Measurements from ENCODE around the gene KLHL30.
"Not testable (repeated sequence)": the region's sequence is repeated elsewhere in the genome, so short reads cannot be mapped to it uniquely, and the experiment has no call there.

Gene KLHL30

DNA sequence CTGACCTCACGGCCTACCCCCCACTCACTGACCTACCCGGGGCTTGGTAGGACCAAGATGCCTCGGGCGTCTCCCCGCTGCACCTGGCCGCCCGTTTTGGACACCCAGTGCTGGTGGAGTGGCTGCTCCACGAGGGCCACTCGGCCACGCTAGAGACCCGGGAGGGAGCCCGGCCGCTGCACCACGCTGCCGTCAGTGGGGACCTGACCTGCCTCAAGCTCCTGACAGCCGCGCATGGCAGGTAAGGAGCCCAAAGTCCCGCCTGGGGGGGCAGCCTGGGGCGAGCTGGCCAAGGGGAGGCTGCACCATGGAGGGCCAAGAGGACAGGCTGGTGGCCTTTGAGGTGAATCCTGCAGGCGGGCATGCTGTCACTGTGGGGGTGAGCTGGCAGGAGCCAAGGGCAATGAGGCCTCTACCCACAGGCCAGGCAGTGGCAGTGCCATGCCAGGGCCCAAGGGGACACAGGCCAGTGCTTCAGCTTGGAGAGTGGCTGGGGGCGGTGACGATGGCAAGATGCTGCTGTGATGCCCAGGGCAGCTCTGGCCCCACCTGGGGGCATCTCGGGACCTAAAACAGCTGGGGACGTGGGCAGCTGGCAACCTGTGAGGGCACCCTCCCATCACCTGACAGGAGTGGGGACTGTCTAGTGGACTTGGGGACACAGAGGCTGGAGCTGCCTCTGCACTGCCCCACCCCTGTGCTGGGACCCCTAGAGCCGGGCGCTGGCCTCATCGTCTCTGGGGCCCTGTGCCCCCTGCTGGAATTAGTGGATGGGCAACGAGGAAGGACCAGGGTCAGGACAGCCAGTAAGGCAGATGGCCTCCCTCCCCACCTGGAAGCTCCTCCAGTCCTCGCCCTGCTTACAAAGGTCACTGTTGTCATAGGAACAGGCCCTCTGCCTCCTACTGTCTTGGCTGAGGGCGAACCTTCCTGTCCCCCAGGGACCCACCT is 36.3 kb upstream of the KLHL30 start:
- DNase-seq: no peak

DNA sequence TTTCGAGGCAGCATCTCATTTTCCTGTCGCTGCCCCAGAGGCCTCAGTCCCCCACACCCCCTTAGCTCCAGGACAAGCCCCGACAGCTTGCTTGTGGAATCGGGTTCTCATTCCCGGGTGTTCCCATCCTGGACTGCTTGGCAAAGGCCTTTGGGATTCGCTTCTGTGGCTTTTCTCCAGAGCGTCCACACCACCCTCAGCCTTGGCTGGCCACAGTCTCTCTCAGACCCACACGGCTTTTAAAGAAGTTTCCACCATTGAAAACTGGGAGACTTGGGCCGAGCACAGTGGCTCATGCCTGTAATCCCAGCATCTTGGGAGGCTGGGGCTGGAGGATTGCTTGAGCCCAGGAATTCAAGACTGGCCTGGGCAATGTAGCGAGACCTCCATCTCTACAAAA is 35.6 kb upstream of the KLHL30 start:
- DNase-seq: no peak

DNA sequence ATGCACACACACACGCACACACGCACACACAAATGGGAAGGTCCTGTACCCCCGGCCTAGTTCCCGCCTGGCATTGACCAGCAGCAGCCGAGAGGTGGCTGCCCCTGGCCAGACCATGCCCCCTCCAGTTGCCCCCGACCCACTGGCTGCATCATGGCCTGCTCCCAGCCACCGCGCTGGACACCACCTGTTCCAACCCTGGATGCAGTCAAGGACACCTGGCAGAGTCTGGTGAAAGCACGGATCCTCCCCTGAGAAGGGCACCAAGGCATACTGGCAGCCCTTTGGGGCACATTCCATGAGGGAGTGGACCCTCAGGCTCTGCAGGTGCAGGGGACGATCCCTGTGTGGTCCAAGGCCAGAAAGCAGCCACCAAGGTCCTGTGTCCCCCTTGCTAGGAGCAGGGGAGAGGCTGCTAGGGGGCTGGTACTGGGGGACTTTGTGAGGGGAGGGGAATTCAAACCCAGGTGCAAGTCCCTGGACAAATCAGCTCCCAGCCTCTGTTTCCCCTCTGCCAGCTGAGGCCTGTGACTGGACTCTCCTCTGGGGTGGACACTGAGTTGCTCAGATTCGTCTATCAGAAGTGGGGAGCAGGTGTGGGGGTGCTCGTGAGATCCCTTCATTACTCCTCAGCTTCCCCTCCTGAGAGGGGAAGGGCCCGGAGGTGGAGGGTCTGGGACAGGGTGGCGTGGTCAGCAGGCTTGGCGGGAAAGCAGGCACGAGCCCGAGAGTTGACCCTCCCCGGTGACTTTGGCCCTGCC is 34.8 kb upstream of the KLHL30 start:
- DNase-seq: no peak

DNA sequence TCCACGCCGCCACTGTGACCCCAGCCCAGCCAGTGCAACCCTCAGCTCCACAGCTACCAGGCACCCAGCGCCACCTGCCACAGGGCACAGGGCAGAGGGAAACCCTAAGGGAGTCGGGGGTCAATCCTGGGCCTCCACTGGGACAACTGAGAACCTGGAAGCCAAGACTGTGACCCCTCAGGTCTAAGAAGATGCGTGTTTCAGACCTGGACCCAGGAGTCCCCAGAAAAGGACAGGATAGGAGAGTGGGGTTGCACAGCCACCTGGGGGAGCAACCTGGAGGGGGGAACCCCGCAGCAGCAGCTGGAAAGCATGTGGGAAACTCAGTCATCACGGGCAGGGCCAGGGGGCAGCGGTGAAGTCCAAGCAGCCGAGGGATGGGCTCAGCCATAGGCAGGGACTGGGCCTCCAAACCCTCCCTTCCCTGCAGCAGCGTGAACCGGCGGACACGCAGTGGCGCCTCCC is 34.2 kb upstream of the KLHL30 start:
- DNase-seq: no peak

DNA sequence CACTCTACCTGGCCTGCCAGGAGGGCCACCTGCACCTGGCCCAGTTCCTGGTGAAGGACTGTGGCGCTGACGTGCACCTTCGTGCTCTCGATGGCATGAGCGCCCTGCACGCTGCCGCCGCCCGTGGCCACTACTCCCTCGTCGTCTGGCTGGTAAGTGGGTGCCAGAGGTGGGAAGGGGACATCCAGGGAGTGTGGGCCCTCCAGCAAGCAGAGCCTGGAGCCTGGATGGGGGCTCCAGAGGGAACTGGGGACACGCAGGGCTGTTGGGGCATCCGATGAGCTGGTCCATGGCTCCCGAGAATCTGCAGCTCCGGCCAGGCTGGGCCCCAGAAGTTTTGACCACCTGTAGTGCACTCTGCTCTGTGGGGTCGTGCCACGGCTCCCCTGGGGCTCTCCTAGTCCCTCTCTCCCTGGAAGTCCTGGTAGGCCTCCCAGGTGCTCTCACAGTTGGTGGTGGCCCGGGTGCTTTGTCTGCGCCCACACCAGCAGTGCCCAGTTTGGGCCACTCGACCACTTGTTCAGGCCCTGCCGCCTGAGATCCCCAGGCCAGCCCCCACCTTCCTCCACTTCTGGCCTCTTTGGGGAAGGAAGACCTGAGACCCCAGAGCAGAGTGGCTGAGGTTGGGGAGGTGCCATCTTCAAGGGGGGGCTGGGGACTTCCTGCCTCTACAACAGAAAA is 33.6 kb upstream of the KLHL30 start:
- DNase-seq: no peak

DNA sequence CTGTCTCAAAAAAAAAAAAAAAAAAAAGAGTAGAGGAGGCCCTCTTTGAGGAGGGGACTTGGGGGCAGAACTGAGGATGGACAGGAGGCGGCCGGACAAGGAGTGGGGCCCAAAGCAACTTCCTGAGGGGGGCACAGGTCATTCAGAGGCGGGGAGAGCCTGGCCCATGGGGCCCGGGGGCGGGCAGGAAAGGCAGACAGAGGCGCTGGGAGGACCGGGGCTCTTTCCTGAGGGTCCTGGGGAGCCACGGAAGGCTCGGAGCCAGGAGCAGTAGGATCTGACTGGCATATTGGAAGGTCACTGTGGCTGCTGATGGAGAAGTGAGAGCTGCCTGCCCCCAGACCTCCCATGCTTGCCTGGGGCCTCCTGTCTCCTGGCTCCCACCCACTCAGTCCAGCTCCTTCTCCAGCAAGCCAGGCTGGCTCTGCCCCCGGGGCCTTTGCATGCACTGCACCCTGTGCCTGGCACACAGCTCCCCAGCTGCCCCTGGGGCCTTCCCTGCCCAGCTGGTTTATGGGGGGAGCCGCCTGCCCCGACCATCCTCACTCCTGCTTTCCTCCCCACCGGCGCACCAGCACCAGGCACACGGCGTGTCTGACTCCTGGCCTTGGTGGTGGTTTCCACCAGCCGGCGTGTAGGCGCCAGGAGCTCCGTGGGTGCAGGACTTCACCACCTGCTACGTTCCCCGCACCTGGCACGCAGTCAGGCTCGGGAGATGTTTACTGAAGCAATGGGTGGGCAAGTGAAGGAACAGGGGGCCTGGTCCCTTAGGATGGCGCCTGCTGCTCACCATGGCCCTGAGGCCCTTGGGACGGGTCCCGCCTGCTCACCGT is 32.7 kb upstream of the KLHL30 start:
- peak; percentile 15 for DNase-seq

DNA sequence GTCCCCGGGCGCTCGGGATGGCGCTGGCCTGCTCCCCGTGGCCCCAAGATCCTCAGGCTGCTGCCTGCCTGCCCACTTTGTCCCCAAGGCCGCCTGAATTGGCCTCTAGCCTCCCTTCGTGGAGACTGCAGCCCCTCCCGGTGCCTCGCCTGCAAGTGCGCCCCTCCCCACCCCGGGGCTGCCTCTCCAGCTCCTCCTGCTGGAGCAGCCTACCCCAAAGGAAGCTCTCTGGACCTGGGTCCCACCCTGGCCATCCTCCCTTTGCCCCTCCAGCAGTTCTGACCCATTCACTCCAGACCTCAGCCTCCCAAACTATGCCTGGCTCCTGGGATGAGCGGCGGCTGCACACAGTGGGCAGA is 32.1 kb upstream of the KLHL30 start:
- no peak for DNase-seq

DNA sequence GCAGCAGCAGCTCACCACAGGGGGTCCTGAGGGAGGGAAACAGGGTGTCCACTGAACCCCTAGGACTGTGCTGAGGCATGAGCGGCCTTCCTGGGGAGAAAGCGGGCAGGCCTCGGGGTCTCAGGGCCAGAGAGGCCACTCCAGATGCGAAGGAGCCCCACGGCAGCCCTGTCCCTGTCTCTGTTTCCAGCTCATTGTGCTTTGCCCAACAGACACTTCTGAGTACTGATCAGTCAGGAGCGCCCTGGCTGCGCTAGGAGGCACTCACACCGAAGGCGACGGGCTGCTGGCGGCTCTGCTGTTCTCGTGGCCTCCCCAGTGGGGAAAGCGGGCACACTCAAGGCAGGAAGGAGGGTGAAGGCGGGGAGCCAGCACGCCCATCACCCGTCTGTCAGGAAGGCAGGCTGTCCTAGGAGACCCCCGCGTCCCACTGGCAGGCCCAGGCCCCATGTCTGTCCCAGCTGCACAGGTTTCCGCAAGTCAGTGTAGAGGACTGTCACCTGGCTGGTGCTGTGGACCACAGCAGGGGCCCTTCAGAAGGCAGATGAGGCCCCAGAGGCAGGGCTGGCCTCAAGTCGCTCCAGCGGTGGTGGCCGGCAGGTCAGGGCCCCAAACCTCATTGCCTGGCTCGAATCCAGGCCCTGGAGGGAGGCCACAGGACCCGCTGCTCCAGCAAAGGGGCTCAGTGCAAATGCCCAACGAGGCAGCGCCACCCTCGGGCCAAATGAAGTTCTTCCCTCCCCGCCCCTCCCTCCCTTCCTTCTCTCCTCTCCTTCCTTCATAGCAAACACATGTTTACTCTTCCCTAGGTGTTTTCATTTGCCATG is 31.6 kb upstream of the KLHL30 start:
- DNase-seq: no peak

DNA sequence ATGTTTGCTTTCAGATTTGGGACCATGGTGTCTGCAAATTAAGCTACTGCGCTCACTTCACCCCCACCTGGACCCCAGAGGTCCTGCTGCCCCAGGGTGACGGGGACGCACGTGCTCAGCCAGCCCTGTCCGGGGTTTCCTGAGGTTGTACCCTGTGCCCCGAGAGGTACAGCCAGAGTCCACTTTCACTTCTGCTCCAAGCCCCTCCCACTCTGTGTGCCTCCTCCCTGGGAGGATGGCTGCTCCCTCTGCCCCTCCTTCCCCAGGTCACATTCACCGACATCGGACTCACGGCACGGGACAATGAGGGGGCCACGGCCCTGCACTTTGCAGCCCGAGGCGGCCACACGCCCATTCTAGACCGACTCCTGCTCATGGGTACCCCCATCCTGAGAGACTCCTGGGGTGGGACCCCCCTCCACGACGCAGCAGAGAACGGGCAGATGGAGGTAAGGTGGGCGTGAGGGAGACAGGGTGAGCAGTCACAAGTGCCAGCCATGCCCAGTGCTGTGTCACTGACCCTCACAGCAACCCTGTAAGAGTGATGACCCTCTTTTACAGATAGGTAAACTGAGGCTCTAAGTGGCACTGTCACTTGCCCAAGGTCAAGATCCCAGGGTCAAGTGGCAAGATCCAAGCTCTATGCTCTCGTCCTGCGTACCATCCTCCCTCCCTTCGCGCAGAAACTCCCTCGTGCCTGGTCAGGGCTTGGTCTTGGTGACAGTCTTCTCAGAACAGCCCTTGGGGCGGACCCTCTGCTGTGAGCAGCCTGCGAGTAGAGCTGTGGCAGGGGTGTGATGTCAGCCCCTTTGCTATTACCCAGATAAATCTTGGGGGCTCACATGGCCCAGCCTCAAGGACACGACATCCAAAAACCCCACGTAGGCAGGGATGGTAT is 30.7 kb upstream of the KLHL30 start:
- DNase-seq: no peak

DNA sequence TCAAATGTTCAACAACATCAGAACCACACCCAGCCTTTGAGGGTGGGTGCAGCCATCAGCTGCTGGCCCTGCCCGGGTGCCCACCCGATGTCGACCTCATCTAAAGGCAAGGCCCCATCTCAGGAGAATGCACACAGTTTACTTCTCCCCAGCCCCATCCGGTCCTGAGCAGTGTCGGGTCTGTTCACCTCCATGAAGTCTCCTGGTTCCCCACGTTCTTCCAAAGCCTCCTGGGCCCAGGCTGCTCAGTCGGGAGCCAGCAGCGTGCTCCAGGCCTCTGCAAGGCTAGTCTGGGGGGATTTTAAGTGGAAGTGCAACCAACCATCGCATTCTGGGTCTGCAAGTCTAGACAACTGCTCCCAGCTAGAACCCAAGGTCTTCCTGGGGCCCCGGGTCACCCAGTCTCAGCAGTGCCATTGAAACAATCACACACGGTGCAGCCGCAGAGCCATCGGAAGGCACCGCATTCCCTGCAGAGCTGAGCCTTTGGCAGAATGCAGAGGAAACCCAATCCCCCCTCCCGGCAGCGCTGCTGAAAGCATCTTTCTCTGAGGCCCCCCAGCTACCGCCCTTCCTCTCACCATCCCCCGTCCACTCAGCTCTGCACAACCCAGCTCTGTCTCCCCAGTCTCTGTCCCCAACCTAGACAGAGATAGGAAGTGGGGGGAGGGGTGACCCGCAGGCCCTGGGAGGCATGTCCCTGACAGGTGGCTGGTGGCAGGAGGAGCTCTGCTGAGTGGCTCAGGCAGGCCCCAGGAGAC is 29.9 kb upstream of the KLHL30 start:
- peak; percentile 85 for DNase-seq

DNA sequence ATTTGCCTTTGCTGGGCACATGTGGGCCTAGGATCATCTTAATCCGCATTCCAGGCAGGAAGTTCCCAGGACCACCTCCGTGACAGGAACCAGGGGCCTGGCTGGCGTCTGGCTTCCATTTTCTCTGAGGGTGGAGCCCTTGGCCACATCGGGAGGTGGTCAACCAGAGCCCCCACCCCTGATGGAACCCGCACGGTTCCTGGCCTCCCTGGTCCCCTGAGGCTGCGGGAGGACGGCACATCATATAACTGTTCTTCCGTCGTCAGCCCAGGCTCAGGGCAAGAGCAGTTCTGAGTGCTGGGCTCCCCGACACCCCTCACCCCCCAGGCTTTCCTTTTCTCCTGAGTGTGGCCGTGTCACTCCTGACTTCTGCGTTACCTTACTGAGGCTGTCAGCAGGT is 24.9 kb upstream of the KLHL30 start:
- DNase-seq: no peak

DNA sequence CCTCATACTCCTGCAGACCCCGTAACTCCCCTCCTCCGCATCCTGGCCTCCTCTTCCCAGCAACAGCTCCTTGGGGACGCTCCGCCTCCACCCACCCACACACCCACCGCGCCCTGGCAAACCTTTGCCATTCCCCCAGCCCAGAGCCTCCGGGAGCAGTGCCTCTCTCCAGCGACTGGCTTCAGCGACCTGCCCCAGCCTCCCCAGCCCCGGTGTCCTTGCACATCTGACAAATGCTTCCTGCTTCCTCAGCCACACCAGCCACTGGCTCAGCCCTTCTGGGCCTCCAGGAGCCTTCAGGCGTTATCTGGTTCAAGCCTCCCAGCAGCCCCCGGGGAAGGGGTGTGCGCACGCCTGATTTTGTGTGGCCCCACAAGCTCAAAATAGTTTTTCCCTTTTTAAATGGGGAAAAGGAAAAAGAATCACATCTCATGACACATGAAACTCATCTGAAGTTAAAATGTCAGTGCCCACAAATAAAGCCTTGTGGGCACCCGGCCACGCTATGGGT is 24.1 kb upstream of the KLHL30 start:
- no peak for DNase-seq

DNA sequence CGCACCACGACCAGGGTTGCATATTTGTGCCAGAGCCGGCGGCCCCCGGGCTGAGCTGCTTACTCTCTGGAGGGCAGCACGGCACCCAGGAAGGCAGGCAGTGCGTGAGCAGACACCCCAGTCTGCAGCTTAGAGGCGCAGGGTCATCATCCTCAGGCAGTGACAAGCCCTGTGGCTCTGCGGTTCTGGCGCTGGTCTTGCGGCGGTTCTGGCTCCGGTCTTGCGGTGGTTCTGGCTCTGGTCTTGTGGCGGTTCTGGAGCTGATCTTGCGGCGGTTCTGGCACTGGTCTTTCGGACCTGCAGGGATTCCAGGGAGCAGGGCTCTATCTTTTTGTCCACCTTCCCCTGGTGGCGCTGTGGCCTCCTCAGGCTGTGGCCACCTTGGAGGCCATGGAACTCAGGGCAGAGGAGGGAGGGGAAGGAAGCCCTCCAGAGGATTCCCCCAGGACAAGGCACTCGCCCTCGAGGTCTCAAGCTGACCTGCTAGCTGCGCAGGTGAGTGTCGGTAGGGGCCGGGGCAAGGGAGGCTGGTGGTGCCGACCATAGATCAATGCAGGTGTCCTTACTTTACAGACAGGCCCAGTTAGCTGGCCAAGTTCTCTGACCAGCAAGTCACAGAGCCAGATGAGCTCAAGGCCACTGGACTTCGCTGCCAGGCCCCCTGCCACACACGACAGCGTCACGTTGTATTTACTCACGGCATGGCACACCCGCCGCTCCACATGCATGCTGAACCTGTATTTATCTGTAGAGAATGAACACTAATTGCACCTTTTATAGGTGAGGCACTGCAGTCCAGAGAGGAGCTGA is 23.4 kb upstream of the KLHL30 start:
- no peak for DNase-seq

DNA sequence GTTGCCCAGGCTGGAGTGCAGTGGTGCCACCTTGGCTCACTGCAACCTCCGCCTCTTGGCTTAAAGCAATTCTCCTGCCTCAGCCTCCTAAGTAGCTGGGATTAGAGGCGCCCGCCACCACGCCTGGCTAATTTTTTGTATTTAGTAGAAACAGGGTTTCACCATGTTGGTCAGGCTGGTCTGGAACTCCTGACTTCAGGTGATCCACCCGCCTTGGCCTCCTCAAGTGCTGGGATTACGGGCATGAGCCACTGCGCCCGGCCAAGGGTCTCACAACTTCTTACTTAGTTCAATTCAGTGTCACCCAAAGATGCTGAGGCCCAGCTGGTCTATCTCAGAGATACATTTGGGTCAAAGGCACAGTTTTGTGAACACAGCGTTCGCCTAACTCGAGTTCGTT is 22.8 kb upstream of the KLHL30 start:
- not testable (repeated sequence) for DNase-seq

DNA sequence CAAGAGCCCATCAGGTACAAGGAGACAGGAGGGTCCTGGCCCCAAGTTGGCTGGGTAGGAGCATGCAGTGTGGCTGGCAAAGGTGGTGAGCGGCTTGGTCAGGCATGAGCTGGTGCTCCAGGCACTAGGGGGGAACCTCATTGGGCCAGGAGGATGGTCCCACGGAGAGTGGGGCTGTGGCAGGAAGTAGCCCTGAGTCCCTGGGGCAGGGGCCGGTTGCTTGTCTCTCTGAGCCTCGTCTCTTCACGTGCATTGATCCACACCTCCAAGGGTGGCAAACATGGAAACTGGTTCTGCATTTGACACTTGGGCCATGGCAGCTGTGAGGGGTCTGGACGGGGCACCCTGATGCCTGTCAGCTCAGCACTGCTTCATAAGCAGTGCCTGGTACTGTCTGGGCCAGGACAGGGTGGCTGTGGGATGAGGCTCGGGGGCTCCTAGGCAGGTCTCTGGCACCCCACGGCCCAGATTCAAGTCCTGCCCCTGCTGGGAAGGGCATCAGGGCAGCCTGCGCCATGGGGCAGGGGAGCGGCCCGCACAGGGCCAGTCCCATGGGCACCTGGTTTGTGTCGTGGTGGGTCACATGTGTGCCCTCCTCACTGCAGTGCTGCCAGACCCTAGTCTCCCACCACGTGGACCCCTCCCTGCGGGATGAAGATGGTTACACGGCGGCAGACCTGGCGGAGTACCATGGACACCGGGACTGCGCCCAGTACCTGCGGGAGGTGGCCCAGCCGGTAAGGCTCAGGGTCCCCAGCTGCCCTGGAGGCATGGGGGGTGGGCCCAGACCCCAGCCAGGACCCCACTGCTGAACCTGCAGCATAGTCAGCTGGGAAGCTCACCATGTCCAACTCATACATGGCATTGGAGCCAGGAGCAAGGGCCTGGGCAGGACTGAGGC is 21.9 kb upstream of the KLHL30 start:
- DNase-seq: no peak

DNA sequence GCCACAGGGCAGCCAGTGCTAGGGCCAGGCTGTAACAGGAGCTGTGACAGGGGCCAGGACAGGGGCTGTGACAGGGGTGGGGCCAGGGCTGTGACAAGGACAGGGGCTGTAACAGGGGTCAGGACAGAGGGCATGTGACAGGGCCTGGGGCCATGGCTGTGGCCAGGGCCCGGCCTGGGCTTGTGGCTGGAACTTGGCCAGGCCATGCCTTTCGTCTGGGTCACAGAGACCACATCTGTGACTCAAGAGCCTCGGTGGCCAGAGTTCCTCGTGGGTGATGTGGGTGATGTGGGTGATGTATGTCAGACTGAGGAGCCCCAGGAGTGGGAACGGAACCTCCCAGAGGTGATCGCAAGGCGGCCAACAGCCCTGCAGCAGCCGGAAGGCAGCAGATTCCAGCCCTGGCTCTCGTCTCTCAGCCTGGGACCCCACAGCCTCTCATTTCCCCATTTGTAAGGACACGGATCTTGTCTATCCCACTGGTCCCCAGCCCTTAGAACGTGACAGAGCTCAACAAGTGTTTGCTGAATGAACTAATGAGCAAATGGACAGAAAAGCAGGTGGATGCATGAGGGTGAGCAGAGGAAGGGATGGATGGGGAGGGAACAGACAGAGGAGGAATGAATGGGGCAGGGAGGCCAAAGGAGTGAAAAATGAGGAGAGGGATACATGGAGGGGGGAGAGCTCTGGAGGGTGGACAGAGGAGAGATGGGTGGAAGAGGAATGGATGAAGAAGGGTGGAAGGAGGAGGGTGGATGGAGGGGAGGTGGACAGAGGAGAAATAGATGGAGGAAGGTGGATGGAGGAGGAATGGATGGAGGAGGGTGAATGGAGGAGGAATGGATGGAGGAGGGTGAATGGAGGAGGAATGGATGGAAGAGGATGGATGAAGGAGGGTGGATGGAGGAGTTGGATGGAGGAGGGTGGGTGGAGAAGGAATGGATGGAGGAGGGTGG is 21.0 kb upstream of the KLHL30 start:
- no peak for DNase-seq

All from NCI-H2171 treated with DMSO at 0.1 percent for 48 hours (cell line).